WI38 (cell line): ENCODE measurements around the gene FRMPD1.
A peak's percentile ranks its signal among the peaks of the same experiment; 100 is the strongest.
"Not testable (repeated sequence)": the region's sequence is repeated elsewhere in the genome, so short reads cannot be mapped to it uniquely, and the experiment has no call there.

Experiments
- H3K4me3 ChIP-seq: 2 replicates; pipeline ENCODE4 v1.5.1; 2011; ENCODE audit warnings: low read depth, mild to moderate bottlenecking, control low read depth, low read length
- TF ChIP-seq, protein P1 (sequence below): IDR thresholded peaks from 2 replicates; pipeline ENCODE4 v1.5.1; 2012; ENCODE audit warnings: low read depth, mild to moderate bottlenecking, control low read depth, low read length

Gene FRMPD1, protein sequence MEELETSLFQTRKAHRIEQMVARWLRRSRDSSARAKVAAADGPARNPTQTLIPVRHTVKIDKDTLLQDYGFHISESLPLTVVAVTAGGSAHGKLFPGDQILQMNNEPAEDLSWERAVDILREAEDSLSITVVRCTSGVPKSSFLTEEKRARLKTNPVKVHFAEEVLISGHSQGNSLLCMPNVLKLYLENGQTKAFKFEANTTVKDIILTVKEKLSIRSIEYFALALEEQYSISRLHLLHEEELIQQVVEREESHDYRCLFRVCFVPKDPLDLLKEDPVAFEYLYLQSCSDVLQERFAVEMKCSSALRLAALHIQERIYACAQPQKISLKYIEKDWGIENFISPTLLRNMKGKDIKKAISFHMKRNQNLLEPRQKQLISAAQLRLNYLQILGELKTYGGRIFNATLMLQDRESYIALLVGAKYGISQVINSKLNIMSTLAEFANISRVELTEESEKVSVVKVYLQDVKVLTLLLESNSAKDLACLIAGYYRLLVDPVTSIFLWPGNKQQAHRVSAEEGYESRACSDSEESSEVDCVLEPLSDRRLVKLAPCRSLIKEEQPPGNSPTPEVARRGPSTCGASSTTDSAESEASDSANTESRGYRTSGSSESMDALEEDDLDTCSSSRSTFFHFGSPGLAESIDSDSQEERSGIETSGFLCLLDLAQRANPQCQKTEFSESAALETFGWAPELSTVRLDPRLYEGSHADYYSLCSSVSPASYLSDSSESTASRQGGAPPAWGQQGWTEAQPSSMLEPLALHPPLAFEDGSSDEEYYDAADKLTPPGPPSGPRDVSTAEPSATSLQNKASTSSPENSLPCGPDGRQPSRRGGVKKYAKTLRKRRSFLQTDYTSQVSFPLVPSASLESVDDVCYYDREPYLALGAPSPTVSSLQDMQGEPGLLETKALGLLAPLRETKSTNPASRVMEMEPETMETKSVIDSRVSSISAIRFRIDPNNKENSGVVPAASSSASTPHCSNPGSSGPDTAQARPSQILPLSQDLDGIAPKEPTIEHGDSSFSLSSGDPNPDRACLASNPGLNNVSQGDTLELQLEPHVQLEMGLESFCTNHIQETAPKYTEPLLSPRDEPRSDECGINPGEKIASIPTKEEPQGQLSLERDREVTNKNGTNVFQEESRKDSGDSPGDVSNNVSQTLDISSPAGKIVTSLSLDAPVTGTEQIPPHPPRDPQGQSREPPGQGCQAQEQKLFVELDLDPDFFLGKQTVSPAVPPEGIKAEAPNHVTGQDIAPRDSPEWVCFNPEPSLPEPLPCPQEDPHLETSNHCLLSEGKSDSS (N-terminal part only)

GRCh38 chr9:37650873-37651768 lies at the start of gene FRMPD1:
Gene FRMPD1 (plus strand): TSS chr9:37650954. CDS start chr9:37692642, 41,688 bp downstream.
- peak within 1 kb of the TSS; percentile 53 for H3K4me3 ChIP-seq
- TF ChIP-seq, protein P1, sequence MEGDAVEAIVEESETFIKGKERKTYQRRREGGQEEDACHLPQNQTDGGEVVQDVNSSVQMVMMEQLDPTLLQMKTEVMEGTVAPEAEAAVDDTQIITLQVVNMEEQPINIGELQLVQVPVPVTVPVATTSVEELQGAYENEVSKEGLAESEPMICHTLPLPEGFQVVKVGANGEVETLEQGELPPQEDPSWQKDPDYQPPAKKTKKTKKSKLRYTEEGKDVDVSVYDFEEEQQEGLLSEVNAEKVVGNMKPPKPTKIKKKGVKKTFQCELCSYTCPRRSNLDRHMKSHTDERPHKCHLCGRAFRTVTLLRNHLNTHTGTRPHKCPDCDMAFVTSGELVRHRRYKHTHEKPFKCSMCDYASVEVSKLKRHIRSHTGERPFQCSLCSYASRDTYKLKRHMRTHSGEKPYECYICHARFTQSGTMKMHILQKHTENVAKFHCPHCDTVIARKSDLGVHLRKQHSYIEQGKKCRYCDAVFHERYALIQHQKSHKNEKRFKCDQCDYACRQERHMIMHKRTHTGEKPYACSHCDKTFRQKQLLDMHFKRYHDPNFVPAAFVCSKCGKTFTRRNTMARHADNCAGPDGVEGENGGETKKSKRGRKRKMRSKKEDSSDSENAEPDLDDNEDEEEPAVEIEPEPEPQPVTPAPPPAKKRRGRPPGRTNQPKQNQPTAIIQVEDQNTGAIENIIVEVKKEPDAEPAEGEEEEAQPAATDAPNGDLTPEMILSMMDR, result no peak

GRCh38 chr9:37602061-37602460 lies 48.7 kb upstream of the FRMPD1 start:
- not testable (repeated sequence) for H3K4me3 ChIP-seq

GRCh38 chr9:37602817-37603216 lies 47.9 kb upstream of the FRMPD1 start:
- TF ChIP-seq, protein P1, result no peak
- no peak overlapping the region for H3K4me3 ChIP-seq

DNA sequence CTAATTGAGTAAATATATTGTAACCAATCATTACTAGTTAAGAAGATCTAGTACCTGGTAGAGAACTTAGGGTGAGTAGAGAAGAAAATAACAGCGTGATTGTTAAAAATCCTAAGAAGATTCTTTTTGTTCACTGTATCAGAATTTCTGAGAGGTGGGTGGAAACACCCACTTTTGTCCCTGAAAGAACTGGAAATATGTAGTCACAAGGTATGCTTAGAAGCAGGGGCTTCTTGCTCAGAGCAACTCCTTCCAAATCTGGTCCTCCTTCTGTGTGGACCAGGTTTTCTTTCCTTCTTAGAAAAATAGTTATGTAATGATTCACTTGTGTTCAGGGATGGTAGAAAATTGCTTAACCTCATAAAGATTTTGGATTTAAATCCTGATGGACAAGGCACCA lies 46.5 kb upstream of the FRMPD1 start:
- no peak overlapping the region for H3K4me3 ChIP-seq
- TF ChIP-seq, protein P1, result no peak

DNA sequence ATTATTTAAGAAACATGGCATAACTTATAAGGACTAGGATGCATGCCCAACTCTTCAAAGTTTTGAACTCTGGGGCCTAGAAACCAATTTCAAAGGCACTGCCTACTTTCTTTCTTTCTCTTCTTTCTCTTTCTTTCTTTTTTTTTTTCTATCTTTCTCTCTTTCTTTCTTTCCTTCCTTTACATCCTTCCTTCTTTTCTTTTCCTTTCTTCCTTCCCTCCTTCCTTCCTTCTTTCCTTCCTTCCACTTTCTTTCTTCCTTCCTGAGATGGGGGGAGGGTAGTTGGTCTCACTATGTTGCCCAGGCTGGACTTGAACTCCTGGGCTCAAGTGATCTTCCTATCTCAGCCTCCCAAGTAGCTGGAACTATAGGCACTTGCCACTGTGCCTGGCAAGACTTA lies 42.5 kb upstream of the FRMPD1 start:
- TF ChIP-seq, protein P1, result no peak

DNA sequence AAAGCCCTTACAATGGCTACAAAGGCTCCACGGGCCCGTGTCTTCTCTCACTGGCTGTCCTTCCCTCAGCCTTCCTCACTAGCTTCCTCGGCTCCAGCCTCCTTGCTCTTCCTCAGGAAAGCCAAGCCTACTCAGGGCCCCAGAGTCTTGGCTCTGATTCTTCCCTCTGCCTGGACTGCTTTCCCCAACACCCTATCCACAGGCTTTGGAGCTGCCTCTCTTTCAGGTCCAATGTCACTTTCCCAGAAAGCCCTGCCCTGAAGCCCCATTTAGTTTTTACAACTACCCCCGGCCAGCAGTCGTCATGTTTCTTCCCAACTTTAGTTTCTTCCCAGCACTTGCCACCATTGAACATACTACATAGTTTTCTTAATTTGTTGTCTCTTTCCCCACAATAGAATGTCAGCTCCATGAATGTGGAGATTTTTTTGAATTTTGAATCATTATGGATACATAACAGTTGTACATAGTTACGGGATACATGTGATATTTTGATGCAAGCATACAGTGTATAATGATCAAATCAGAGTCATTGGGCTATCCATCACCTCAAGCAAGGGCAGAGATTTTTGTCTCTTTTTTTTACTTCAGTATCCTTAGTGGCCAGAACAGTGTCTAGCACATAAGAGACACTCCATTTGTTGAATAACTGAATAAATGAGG lies 40.9 kb upstream of the FRMPD1 start:
- TF ChIP-seq, protein P1, result no peak
- no peak overlapping the region for H3K4me3 ChIP-seq

More for the DNA sequence above, 42.5 kb upstream of the FRMPD1 start:
- H3K4me3 ChIP-seq, result no peak overlapping the region
